ENCODE results near the gene ERC1.

The ERC1 gene

DNA sequence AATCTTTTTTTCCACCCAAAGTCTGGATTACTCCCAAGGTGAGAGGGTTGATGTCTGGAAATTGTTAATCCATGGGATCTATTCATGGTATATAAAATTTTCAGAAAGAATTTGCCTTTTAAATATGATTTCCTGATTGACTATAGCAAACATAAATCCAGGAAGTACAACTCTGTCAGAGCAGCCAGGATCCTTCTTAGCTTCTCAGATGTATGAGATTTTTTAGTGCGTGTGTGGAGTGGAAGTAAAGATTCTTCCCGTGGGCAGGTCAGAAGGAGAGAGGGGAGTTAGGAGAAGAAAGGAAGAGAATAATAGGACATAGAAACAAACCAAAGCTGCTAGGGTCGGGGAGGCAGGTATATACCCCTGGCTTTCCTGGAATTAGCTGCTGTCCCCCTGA is 444.0 kb downstream of the ERC1 start:
- H3K4me3 ChIP-seq (ENCODE audit: low read depth, low read length), result no peak overlapping the region
- TF ChIP-seq, protein P1, sequence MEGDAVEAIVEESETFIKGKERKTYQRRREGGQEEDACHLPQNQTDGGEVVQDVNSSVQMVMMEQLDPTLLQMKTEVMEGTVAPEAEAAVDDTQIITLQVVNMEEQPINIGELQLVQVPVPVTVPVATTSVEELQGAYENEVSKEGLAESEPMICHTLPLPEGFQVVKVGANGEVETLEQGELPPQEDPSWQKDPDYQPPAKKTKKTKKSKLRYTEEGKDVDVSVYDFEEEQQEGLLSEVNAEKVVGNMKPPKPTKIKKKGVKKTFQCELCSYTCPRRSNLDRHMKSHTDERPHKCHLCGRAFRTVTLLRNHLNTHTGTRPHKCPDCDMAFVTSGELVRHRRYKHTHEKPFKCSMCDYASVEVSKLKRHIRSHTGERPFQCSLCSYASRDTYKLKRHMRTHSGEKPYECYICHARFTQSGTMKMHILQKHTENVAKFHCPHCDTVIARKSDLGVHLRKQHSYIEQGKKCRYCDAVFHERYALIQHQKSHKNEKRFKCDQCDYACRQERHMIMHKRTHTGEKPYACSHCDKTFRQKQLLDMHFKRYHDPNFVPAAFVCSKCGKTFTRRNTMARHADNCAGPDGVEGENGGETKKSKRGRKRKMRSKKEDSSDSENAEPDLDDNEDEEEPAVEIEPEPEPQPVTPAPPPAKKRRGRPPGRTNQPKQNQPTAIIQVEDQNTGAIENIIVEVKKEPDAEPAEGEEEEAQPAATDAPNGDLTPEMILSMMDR (IDR thresholded peaks at IDR 0.05; ENCODE audit: borderline replicate concordance, insufficient read depth, low read depth, low read length), result no peak

DNA sequence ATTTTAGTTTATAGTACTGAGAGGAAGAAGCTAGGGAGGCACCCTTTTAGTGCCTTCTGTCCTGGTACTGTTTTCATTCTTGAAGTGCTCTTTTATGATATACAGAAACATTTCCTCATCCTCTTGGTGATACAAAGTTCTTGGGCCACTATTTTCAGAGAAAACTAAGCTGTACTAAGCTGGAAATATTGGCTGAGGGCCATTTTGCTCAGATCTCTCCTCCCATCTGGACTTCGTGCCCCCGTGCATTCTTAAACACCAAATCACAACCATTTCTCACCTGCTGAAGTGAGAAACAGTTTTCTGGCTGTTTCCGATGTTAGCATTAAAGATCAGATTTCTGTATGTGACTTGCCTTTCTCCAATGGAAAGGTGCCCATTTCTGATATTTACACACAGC is 444.4 kb downstream of the ERC1 start:
- TF ChIP-seq, protein P1 (IDR thresholded peaks at IDR 0.05; ENCODE audit: borderline replicate concordance, insufficient read depth, low read depth, low read length), result no peak
- no peak overlapping the region for H3K4me3 ChIP-seq (ENCODE audit: low read depth, low read length)

DNA sequence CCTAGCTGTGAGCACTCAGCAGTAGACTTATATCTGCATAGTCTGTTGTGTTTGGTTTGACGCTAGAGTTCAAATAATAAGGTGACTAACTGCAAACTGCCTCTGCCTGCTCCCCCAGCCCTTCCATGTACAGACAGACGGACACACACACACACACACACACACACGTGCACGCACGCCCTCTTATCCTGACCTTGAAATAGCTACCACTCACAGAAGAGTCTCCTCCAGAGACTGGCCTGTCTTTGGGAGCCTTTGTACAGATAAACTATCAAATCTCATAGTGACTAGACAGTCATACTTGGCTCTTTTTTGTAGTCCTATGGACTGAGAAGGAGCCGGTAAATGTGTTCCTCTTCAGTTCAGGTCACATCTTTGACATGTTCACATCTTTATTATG is 445.0 kb downstream of the ERC1 start:
- H3K4me3 ChIP-seq (ENCODE audit: low read depth, low read length), result no peak overlapping the region
- TF ChIP-seq, protein P1 (IDR thresholded peaks at IDR 0.05; ENCODE audit: borderline replicate concordance, insufficient read depth, low read depth, low read length), result no peak

DNA sequence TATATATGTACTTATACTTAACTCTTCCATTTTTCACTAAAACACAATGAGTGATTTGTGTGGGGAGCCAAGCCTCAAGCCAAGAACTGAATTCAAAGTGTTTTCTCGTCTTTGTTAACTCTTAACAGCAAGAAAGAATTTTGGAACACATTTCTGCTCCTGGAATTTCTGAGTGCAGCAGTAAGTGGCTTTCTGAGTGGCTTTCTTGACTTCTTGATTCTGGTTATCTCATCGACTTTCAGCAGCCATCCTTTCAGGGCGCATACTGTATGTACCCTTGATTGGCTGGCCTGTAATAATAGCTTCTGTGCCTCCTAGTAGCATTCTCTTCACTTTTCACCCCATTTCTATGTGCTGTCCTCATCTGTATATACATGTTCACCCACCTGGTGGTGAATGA is 446.0 kb downstream of the ERC1 start:
- H3K4me3 ChIP-seq (ENCODE audit: low read depth, low read length), result no peak overlapping the region
- TF ChIP-seq, protein P1 (IDR thresholded peaks at IDR 0.05; ENCODE audit: borderline replicate concordance, insufficient read depth, low read depth, low read length), result no peak

DNA sequence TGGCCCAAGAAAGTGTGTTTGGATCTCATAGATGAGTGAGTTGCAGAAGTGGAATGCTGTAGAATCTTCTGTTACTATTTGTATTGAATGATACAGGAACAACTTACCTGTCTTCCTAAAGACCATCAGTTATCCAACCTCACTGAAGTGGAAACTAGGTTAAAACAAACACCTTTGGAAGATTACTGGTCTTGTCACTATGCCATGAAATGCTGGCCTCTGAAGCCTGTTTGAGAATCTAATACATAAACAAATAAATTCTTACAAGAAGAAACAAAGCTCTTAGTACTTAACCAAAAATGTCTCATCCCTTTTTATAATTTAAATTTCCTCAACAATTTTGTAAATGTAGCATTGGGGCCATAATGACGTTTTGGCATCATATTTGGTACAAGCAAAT is 448.2 kb downstream of the ERC1 start:
- no peak overlapping the region for H3K4me3 ChIP-seq (ENCODE audit: low read depth, low read length)
- TF ChIP-seq, protein P1 (IDR thresholded peaks at IDR 0.05; ENCODE audit: borderline replicate concordance, insufficient read depth, low read depth, low read length), result no peak

DNA sequence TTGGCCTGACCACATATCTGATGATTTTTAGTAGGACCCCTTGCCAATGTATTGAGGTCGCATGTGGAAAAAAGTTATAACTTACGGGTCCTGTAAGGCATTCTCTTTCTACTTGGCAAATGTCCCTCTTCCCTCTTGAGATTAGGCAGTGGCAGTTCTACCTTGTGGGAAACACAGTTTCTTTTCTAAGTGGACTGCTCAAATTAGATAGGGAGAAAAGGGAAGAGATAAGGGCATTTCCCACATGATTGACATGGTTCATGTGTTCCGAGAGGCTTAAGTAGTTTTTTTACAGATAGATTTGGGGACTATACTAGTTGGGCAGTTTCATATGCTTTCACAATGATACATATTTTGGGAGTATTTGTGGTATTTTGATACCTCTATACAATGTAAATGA is 448.7 kb downstream of the ERC1 start:
- H3K4me3 ChIP-seq (ENCODE audit: low read depth, low read length), result no peak overlapping the region
- TF ChIP-seq, protein P1 (IDR thresholded peaks at IDR 0.05; ENCODE audit: borderline replicate concordance, insufficient read depth, low read depth, low read length), result no peak

DNA sequence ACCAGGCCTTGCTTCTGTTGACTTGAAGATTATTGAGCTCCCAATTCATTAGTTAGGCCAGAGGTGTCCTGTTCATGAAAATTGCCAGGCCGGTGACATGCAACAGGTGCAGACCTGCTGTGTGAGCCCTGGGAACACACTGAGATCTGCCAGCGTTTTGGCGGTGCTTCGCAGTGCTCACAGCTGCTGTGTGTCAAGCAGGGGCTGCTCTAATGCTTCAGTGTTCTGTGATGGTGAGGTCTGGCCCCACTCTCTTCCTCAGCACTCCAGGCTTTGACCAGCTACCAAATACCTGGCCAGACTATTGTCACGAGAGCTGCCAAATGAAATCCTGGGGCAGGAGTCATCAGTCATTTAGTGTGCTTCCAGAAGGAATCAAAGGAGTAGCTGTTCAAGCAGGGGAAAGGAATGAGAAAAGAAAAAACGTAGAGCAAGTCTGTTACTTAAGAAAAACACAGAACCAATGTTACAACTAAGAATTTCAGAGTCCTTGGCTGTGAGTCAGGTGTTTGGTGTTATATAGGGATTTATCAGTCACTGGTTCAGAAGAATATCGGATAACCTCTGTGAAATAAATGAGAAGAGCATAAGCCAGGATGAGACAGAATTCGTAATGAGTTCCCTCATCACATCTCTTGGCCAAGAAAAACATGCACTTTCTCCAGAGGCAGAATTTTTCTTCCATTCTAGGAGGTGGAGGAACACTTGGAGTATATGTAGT is 452.6 kb downstream of the ERC1 start:
- H3K4me3 ChIP-seq (ENCODE audit: low read depth, low read length), result no peak overlapping the region
- TF ChIP-seq, protein P1 (IDR thresholded peaks at IDR 0.05; ENCODE audit: borderline replicate concordance, insufficient read depth, low read depth, low read length), result no peak

Measured in GM12875 (cell line).